Right renal pelvis (tissue), 4 donors: ENCODE data around the gene GCLC. TPM values are rescaled to one million over a fixed set of nuclear protein-coding genes. Genes with fewer than 3 reads are reported as not detected.
"Not testable (repeated sequence)": the region's sequence is repeated elsewhere in the genome, so short reads cannot be mapped to it uniquely, and the experiment has no call there.

ENCODE experiments used
- DNase-seq, 4 donors: peaks; one replicate each; pipeline ENCODE4 v3.0.0-alpha.2; 2013; ENCODE audit warnings: low read depth in 4 of 4, low spot score in 3 of 4, missing footprints in 1 of 4
- polyA plus RNA-seq, 4 donors: library from polyadenylated mRNA; unstranded; fragments of 120-200 nt; gene quantifications; one replicate each; pipeline ENCODE4 v1.2.1, GENCODE V29; 2013; ENCODE audit not compliant: insufficient read length in 4 of 4

The GCLC gene
- polyA plus RNA-seq, 4 donors = 21.1 to 26.2 (median 25.0) TPM

- DNase-seq = no peak
Observed at GRCh38 chr6:53495506-53496499, 49.1 kb downstream of the GCLC start.

GRCh38 chr6:53494076-53494475 lies 50.8 kb downstream of the GCLC start:
- no peak for DNase-seq

GRCh38 chr6:53493635-53494025 lies 51.3 kb downstream of the GCLC start:
- no peak for DNase-seq

- peak; percentile 36 to 41 (median 38) for DNase-seq
Observed at GRCh38 chr6:53492860-53493634, 51.9 kb downstream of the GCLC start.

GRCh38 chr6:53487080-53487479 lies 57.8 kb downstream of the GCLC start:
- no peak for DNase-seq

GRCh38 chr6:53486679-53487078 lies 58.2 kb downstream of the GCLC start:
- no peak for DNase-seq

- DNase-seq = peak; percentile 43 to 52 (median 48)
Observed at GRCh38 chr6:53484476-53485280, 60.2 kb downstream of the GCLC start.

- no peak for DNase-seq
Observed at GRCh38 chr6:53483423-53484353, 61.2 kb downstream of the GCLC start.

GRCh38 chr6:53481323-53481722 lies 63.6 kb downstream of the GCLC start:
- DNase-seq = no peak

GRCh38 chr6:53480774-53481173 lies 64.1 kb downstream of the GCLC start:
- not testable (repeated sequence) for DNase-seq

GRCh38 chr6:53479871-53480270 lies 65.0 kb downstream of the GCLC start:
- DNase-seq = no peak

GRCh38 chr6:53476964-53477363 lies 67.9 kb downstream of the GCLC start:
- DNase-seq = no peak

- no peak for DNase-seq
Observed at GRCh38 chr6:53474010-53474409, 70.9 kb downstream of the GCLC start.

- no peak for DNase-seq
Observed at GRCh38 chr6:53469163-53469562, 75.7 kb downstream of the GCLC start.

GRCh38 chr6:53466257-53466656 lies 78.6 kb downstream of the GCLC start:
- DNase-seq = no peak

GRCh38 chr6:53465732-53466131 lies 79.2 kb downstream of the GCLC start:
- DNase-seq = no peak

- no peak for DNase-seq
Observed at GRCh38 chr6:53464927-53465460, 79.9 kb downstream of the GCLC start.

- no peak for DNase-seq
Observed at GRCh38 chr6:53464483-53464882, 80.4 kb downstream of the GCLC start.

GRCh38 chr6:53461696-53462095 lies 83.2 kb downstream of the GCLC start:
- DNase-seq = no peak
